H1 (cell line): ENCODE results near the gene TOP1.

Experiments
- CTCF ChIP-seq, 3 experiments: IDR thresholded peaks; 1 replicate in 2 of 3; 2 replicates in 1 of 3; pipeline versions ENCODE4 v1.5.1 to v1.6.1; 2011; ENCODE audit warnings: low read length in 3 of 3, mild to moderate bottlenecking in 3 of 3, inconsistent platforms in 2 of 3, low read depth in 1 of 3, moderate library complexity in 1 of 3; ENCODE audit not compliant: insufficient read depth in 1 of 3; ENCODE audit errors: control extremely low read depth in 1 of 3
- EP300 ChIP-seq, 2 experiments: IDR thresholded peaks; 1 replicate in 1 of 2; 2 replicates in 1 of 2; pipeline ENCODE4 v1.6.1; 2011 to 2012; ENCODE audit warnings: low read depth in 2 of 2, low read length in 2 of 2, mild to moderate bottlenecking in 2 of 2, borderline replicate concordance in 1 of 2, inconsistent platforms in 1 of 2, moderate library complexity in 1 of 2
- EZH2 ChIP-seq: fragments of 200-600 bp; sonication (generic); IDR thresholded peaks from 2 replicates; pipeline ENCODE4 v1.7.1; 2012; ENCODE audit warnings: low read depth, mild to moderate bottlenecking, moderate library complexity, low read length, inconsistent platforms; ENCODE audit not compliant: severe bottlenecking
- FOSL1 ChIP-seq: IDR thresholded peaks from 2 replicates; pipeline ENCODE4 v1.6.1; 2011; ENCODE audit warnings: mild to moderate bottlenecking, low read depth, low read length, moderate library complexity; ENCODE audit not compliant: insufficient read depth
- GABPA ChIP-seq: IDR thresholded peaks from 2 replicates; pipeline ENCODE4 v1.6.1; 2011; ENCODE audit warnings: mild to moderate bottlenecking, low read length, moderate library complexity, borderline replicate concordance; ENCODE audit not compliant: insufficient read depth
- GTF2F1 ChIP-seq: IDR thresholded peaks from 2 replicates; pipeline ENCODE4 v1.6.1; 2012; ENCODE audit warnings: low read depth, low read length, improper control_type of control experiment, borderline replicate concordance
- POLR2A ChIP-seq, 2 experiments: IDR thresholded peaks; 1 replicate in 1 of 2; 2 replicates in 1 of 2; pipeline ENCODE4 v1.6.1; 2011; ENCODE audit warnings: low read depth in 2 of 2, low read length in 2 of 2, mild to moderate bottlenecking in 2 of 2; ENCODE audit errors: control extremely low read depth in 1 of 2
- POLR2AphosphoS5 ChIP-seq: IDR thresholded peaks from 2 replicates; pipeline ENCODE4 v1.6.1; 2011; ENCODE audit warnings: low read depth, low read length
- RFX5 ChIP-seq: IDR thresholded peaks from 2 replicates; pipeline ENCODE4 v1.6.1; 2011; ENCODE audit warnings: low read depth, low read length, improper control_type of control experiment, borderline replicate concordance
- SAP30 ChIP-seq: fragments of 300-600 bp; sonication (generic); IDR thresholded peaks from 2 replicates; pipeline ENCODE4 v1.7.1; 2012; ENCODE audit warnings: low read length, moderate library complexity, mild to moderate bottlenecking, inconsistent platforms; ENCODE audit not compliant: insufficient read depth, insufficient replicate concordance
- TAF1 ChIP-seq: IDR thresholded peaks from 2 replicates; pipeline ENCODE4 v1.6.1; 2011; ENCODE audit warnings: mild to moderate bottlenecking, low read depth, low read length
- YY1 ChIP-seq: IDR thresholded peaks from 2 replicates; pipeline ENCODE4 v1.6.1; 2011; ENCODE audit warnings: low read depth, mild to moderate bottlenecking, low read length

GRCh38 chr20:41031243-41031619 lies 2.6 kb downstream of the TOP1 start:
- TF ChIP-seq FOSL1 (no peak), YY1 (no peak), CTCF (IDR thresholded peaks at IDR 0.05; ENCODE audit: control extremely low read depth in 1 of 3, insufficient read depth in 1 of 3, low read depth in 1 of 3, low read length in 3 of 3) (no peak), POLR2A (IDR thresholded peaks at IDR 0.05; ENCODE audit: control extremely low read depth in 1 of 2, low read depth in 2 of 2, low read length in 2 of 2) (no peak; a peak in 1 of 3 replicates), GABPA (no peak), EZH2 (no peak), GTF2F1 (no peak), EP300 (IDR thresholded peaks at IDR 0.05; ENCODE audit: borderline replicate concordance in 1 of 2, low read depth in 2 of 2, low read length in 2 of 2) (no peak), TAF1 (no peak), SAP30 (no peak), POLR2AphosphoS5 (no peak), RFX5 (no peak)
